ENCODE results near the gene TSBP1. TPM values are rescaled to one million over a fixed set of nuclear protein-coding genes. Genes with fewer than 3 reads are reported as not detected.

Gene TSBP1
- total and polyA plus RNA-seq, 2 of the 13 experiments (the other 11 are each of a cell fraction or from before 2014, with no cell fraction given), result not detected

GRCh38 chr6:32413427-32414047 is 41.8 kb upstream of the TSBP1 start (continued):
- TF ChIP-seq, protein P1, sequence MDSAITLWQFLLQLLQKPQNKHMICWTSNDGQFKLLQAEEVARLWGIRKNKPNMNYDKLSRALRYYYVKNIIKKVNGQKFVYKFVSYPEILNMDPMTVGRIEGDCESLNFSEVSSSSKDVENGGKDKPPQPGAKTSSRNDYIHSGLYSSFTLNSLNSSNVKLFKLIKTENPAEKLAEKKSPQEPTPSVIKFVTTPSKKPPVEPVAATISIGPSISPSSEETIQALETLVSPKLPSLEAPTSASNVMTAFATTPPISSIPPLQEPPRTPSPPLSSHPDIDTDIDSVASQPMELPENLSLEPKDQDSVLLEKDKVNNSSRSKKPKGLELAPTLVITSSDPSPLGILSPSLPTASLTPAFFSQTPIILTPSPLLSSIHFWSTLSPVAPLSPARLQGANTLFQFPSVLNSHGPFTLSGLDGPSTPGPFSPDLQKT (CRISPR knock-in tag; IDR thresholded peaks at IDR 0.05; ENCODE audit: borderline replicate concordance), result no peak
- TF ChIP-seq ZBTB7B (CRISPR knock-in tag; IDR thresholded peaks at IDR 0.05), result no peak
- TF ChIP-seq, protein P2, sequence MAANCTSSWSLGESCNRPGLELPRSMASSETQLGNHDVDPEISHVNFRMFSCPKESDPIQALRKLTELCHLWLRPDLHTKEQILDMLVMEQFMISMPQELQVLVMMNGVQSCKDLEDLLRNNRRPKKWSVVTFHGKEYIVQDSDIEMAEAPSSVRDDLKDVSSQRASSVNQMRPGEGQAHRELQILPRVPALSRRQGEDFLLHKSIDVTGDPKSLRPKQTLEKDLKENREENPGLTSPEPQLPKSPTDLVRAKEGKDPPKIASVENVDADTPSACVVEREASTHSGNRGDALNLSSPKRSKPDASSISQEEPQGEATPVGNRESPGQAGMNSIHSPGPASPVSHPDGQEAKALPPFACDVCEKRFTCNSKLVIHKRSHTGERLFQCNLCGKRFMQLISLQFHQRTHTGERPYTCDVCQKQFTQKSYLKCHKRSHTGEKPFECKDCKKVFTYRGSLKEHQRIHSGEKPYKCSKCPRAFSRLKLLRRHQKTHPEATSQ (CRISPR knock-in tag; IDR thresholded peaks at IDR 0.05; ENCODE audit: borderline replicate concordance), result no peak
- TF ChIP-seq ZNF577 (CRISPR knock-in tag; IDR thresholded peaks at IDR 0.05; ENCODE audit: borderline replicate concordance, low read depth), result no peak
- TF ChIP-seq ZZZ3 (CRISPR knock-in tag; IDR thresholded peaks at IDR 0.05; ENCODE audit: borderline replicate concordance), result no peak
- no peak for TF ChIP-seq MXD4 (CRISPR knock-in tag; IDR thresholded peaks at IDR 0.05)
- TF ChIP-seq, protein P3, sequence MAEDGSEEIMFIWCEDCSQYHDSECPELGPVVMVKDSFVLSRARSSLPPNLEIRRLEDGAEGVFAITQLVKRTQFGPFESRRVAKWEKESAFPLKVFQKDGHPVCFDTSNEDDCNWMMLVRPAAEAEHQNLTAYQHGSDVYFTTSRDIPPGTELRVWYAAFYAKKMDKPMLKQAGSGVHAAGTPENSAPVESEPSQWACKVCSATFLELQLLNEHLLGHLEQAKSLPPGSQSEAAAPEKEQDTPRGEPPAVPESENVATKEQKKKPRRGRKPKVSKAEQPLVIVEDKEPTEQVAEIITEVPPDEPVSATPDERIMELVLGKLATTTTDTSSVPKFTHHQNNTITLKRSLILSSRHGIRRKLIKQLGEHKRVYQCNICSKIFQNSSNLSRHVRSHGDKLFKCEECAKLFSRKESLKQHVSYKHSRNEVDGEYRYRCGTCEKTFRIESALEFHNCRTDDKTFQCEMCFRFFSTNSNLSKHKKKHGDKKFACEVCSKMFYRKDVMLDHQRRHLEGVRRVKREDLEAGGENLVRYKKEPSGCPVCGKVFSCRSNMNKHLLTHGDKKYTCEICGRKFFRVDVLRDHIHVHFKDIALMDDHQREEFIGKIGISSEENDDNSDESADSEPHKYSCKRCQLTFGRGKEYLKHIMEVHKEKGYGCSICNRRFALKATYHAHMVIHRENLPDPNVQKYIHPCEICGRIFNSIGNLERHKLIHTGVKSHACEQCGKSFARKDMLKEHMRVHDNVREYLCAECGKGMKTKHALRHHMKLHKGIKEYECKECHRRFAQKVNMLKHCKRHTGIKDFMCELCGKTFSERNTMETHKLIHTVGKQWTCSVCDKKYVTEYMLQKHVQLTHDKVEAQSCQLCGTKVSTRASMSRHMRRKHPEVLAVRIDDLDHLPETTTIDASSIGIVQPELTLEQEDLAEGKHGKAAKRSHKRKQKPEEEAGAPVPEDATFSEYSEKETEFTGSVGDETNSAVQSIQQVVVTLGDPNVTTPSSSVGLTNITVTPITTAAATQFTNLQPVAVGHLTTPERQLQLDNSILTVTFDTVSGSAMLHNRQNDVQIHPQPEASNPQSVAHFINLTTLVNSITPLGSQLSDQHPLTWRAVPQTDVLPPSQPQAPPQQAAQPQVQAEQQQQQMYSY (CRISPR knock-in tag; IDR thresholded peaks at IDR 0.05), result no peak
- TF ChIP-seq CBX2 (IDR thresholded peaks at IDR 0.05; ENCODE audit: low read depth, low read length), result no peak
- no peak for TF ChIP-seq CBX2 (CRISPR knock-in tag; IDR thresholded peaks at IDR 0.05; ENCODE audit: low read depth)
- TF ChIP-seq ZNF724P (CRISPR knock-in tag; IDR thresholded peaks at IDR 0.05; ENCODE audit: borderline replicate concordance), result no peak
- TF ChIP-seq MEF2D (CRISPR knock-in tag; IDR thresholded peaks at IDR 0.05), result no peak
- TF ChIP-seq ZBTB21 (CRISPR knock-in tag; IDR thresholded peaks at IDR 0.05), result no peak
- no peak for TF ChIP-seq ZFP90 (CRISPR knock-in tag; IDR thresholded peaks at IDR 0.05; ENCODE audit: borderline replicate concordance)
- 0 out of 2 replicates have a peak, but pooled peaks have one; percentile 17 for TF ChIP-seq ARID5B (CRISPR knock-in tag; IDR thresholded peaks at IDR 0.05)
- TF ChIP-seq ZMYM3 (CRISPR knock-in tag; IDR thresholded peaks at IDR 0.05), result no peak
- no peak for TF ChIP-seq PRPF4 (IDR thresholded peaks at IDR 0.05; ENCODE audit: low read depth, low read length, poor library complexity, severe bottlenecking)
- no peak for TF ChIP-seq CENPT (CRISPR knock-in tag; IDR thresholded peaks at IDR 0.05; ENCODE audit: low read depth)
- no peak for TF ChIP-seq ZFYVE20 (CRISPR knock-in tag; IDR thresholded peaks at IDR 0.05; ENCODE audit: borderline replicate concordance, low read depth)
- TF ChIP-seq ZNF317 (CRISPR knock-in tag; IDR thresholded peaks at IDR 0.05), result no peak

Data from HepG2 (cell line).